Mesodermal cell (in vitro differentiated cells): Measurements from ENCODE around the gene MCM3AP.

Source experiments
- H3K27ac ChIP-seq: 2 replicates; pipeline ENCODE4 v1.7.0; 2013; ENCODE audit warnings: mild to moderate bottlenecking, low read depth, low read length, moderate library complexity; ENCODE audit not compliant: severe bottlenecking
- H3K36me3 ChIP-seq: 2 replicates; pipeline ENCODE4 v1.7.1; 2013; ENCODE audit warnings: mild to moderate bottlenecking, low read length, moderate library complexity; ENCODE audit not compliant: control insufficient read depth, insufficient read depth
- H3K4me1 ChIP-seq: one replicate; pipeline ENCODE4 v1.7.1; 2013; ENCODE audit warnings: mild to moderate bottlenecking, low read length; ENCODE audit not compliant: insufficient read depth, control insufficient read depth, poor library complexity, severe bottlenecking
- H3K4me3 ChIP-seq: 2 replicates; pipeline ENCODE4 v1.7.0; 2013; ENCODE audit warnings: low read length, control low read depth, mild to moderate bottlenecking; ENCODE audit not compliant: insufficient read depth, poor library complexity, severe bottlenecking; ENCODE audit errors: extremely low read depth
- H3K9me3 ChIP-seq: 2 replicates; pipeline ENCODE4 v1.7.1; 2013; ENCODE audit warnings: mild to moderate bottlenecking, low read length, moderate library complexity; ENCODE audit not compliant: control insufficient read depth
- WGBS, 2 experiments: methylation state at CpG; one replicate each; pipeline ENCODE4 v1.1.5; 2013; ENCODE audit warnings: missing lambda C conversion rate in 2 of 2; ENCODE audit not compliant: insufficient coverage in 2 of 2; 5-methylcytosine and 5-hydroxymethylcytosine counted together

The MCM3AP gene

GRCh38 chr21:46216132-46216747, 69.2 kb downstream of the MCM3AP start:
- Histone ChIP-seq H3K27ac (no peak overlapping the region), H3K4me3 (no peak overlapping the region), H3K4me1 (no peaks in the 10 kb centered on the region), H3K36me3 (peaks cover 88% of the 10 kb centered on the region), H3K9me3 (no peaks in the 10 kb centered on the region)
- WGBS, 2 experiments, result 97% methylated on average over 14 to 16 of the region's 16 CpGs

- 90 to 98% methylated on average over 18 to 19 of the region's 20 CpGs for WGBS, 2 experiments
- peaks cover 86% of the 10 kb centered on the region for H3K36me3 ChIP-seq
- no peak overlapping the region for H3K4me3 ChIP-seq
- H3K27ac ChIP-seq, result no peak overlapping the region
- H3K4me1 ChIP-seq, result no peaks in the 10 kb centered on the region
- no peaks in the 10 kb centered on the region for H3K9me3 ChIP-seq
Observed at GRCh38 chr21:46215436-46216131, 69.8 kb downstream of the MCM3AP start.

GRCh38 chr21:46214478-46215340, 70.7 kb downstream of the MCM3AP start:
- no peak overlapping the region for H3K4me3 ChIP-seq
- no peaks in the 10 kb centered on the region for H3K4me1 ChIP-seq
- WGBS, 2 experiments, result 92 to 94% methylated on average over 23 to 24 of the region's 27 CpGs
- peaks cover 86% of the 10 kb centered on the region for H3K36me3 ChIP-seq
- no peak overlapping the region for H3K27ac ChIP-seq
- no peaks in the 10 kb centered on the region for H3K9me3 ChIP-seq

- no peaks in the 10 kb centered on the region for H3K9me3 ChIP-seq
- H3K4me1 ChIP-seq, result no peaks in the 10 kb centered on the region
- peak overlapping the region; percentile 10 for H3K27ac ChIP-seq
- no peak overlapping the region for H3K4me3 ChIP-seq
- 95% methylated on average over 14 to 15 of the region's 15 CpGs for WGBS, 2 experiments
- H3K36me3 ChIP-seq, result peaks cover 86% of the 10 kb centered on the region
Observed at GRCh38 chr21:46213620-46214286, 71.7 kb downstream of the MCM3AP start.

- WGBS, 2 experiments, result 96 to 100% methylated on average over 15 to 18 of the region's 18 CpGs
- Histone ChIP-seq H3K4me3 (no peak overlapping the region), H3K27ac (no peak overlapping the region), H3K36me3 (peaks cover 90% of the 10 kb centered on the region), H3K9me3 (no peaks in the 10 kb centered on the region), H3K4me1 (no peaks in the 10 kb centered on the region)
Observed at GRCh38 chr21:46212721-46213484, 72.5 kb downstream of the MCM3AP start.

GRCh38 chr21:46211786-46212720, 73.4 kb downstream of the MCM3AP start:
- no peaks in the 10 kb centered on the region for H3K9me3 ChIP-seq
- H3K27ac ChIP-seq, result no peak overlapping the region
- no peaks in the 10 kb centered on the region for H3K4me1 ChIP-seq
- 94 to 97% methylated on average over 19 to 20 of the region's 23 CpGs for WGBS, 2 experiments
- H3K36me3 ChIP-seq, result peaks cover 90% of the 10 kb centered on the region
- H3K4me3 ChIP-seq, result no peak overlapping the region

- no peak overlapping the region for H3K4me3 ChIP-seq
- WGBS, 2 experiments, result 86 to 95% methylated on average over 5 to 7 of the region's 7 CpGs
- no peaks in the 10 kb centered on the region for H3K4me1 ChIP-seq
- peaks cover 93% of the 10 kb centered on the region for H3K36me3 ChIP-seq
- H3K9me3 ChIP-seq, result no peaks in the 10 kb centered on the region
- no peak overlapping the region for H3K27ac ChIP-seq
Observed at GRCh38 chr21:46211376-46211775, 74.0 kb downstream of the MCM3AP start.

- H3K36me3 ChIP-seq, result peaks cover 95% of the 10 kb centered on the region
- WGBS, 2 experiments, result 96 to 98% methylated on average over 12 to 13 of the region's 16 CpGs
Observed at GRCh38 chr21:46210378-46211136, 74.9 kb downstream of the MCM3AP start.

More at GRCh38 chr21:46210378-46211136, 74.9 kb downstream of the MCM3AP start:
- Histone ChIP-seq H3K4me1 (no peaks in the 10 kb centered on the region), H3K9me3 (no peaks in the 10 kb centered on the region), H3K4me3 (no peak overlapping the region), H3K27ac (no peak overlapping the region)
